HepG2 (cell line): ENCODE data around the gene PIP4K2C. TPM values are rescaled to one million over a fixed set of nuclear protein-coding genes. Genes with fewer than 3 reads are reported as not detected.

Source experiments
- ATAC-seq: fragments of 200-7000 bp; cut with Tn5 transposase; 3 replicates; pipeline ENCODE4 v1.9.1; 2020; ENCODE audit warnings: mild to moderate bottlenecking, moderate library complexity
- BruUV-seq: library from RNA; stranded (reverse); fragments of 400-500 nt; replicated peaks from 2 replicates; lab custom pipeline; 2021; lab: Mats Ljungman, UMichigan
- CTCF ChIA-PET: fragments of 300-600 bp; formaldehyde crosslinking; extraction: SDS; loops from one replicate; lab custom pipeline; 2021; ENCODE audit warnings: low total read pairs, inconsistent platforms, low intra/inter-chr PET ratio; lab: Yijun Ruan, JAX
- POLR2A ChIA-PET: fragments of 350-600 bp; sonication (Branson Sonifier 250); formaldehyde crosslinking; loops from one replicate; lab custom pipeline; 2020; ENCODE audit warnings: antibody characterized with exemption, inconsistent platforms; lab: Yijun Ruan, JAX
- DNase-seq: peaks from one replicate; pipeline ENCODE4 v3.0.0-alpha.2; 2015; ENCODE audit warnings: low spot score
- FAIRE-seq: peaks from 3 replicates; lab custom pipeline; 2011; peaks lifted over from hg19 to GRCh38; lab: Jason Lieb, UNC
- H2AFZ ChIP-seq: one replicate; pipeline ENCODE4 v1.6.1; 2011; ENCODE audit warnings: low read length, inconsistent platforms
- H3K27ac ChIP-seq: fragments of 300-600 bp; 3 replicates; pipeline ENCODE4 v1.8.0; 2011; ENCODE audit warnings: mixed run types, mild to moderate bottlenecking, mixed read lengths, low read length, inconsistent platforms; ENCODE audit not compliant: insufficient read depth; ENCODE audit errors: extremely low read length
- H3K27me3 ChIP-seq, 2 experiments: fragments of 200-600 bp in 1 of 2; 2 replicates in 1 of 2; 3 replicates in 1 of 2; pipeline versions ENCODE4 v1.6.0 to v1.8.0; 2011; ENCODE audit warnings: low read length in 2 of 2, mild to moderate bottlenecking in 2 of 2, moderate library complexity in 2 of 2, inconsistent platforms in 1 of 2; ENCODE audit not compliant: insufficient read depth in 2 of 2, control insufficient read depth in 1 of 2
- H3K36me3 ChIP-seq, 2 experiments: fragments of 200-600 bp in 1 of 2; replicated peaks in 1 of 2; 2 replicates in 1 of 2; 3 replicates in 1 of 2; pipeline versions ENCODE4 v1.5.1 to v1.8.0; 2011; ENCODE audit warnings: low read length in 2 of 2, inconsistent platforms in 1 of 2; ENCODE audit not compliant: insufficient read depth in 2 of 2, control insufficient read depth in 1 of 2
- H3K4me1 ChIP-seq: 2 replicates; pipeline ENCODE4 v1.5.1; 2012; ENCODE audit warnings: low read length, inconsistent platforms; ENCODE audit not compliant: insufficient read depth
- H3K4me2 ChIP-seq: 2 replicates; pipeline ENCODE4 v1.6.0; 2011; ENCODE audit warnings: low read depth, low read length, inconsistent platforms
- H3K4me3 ChIP-seq, 3 experiments: fragments of 200-600 bp in 1 of 3; sonication (generic), shearing (Covaris generic) in 1 of 3; replicated peaks in 1 of 3; 2 replicates each; pipeline ENCODE4 v1.5.1; 2011 to 2016; ENCODE audit warnings: low read length in 3 of 3, inconsistent platforms in 2 of 3, low read depth in 2 of 3, mild to moderate bottlenecking in 2 of 3, control low read depth in 1 of 3, mixed read lengths in 1 of 3; ENCODE audit not compliant: insufficient read depth in 1 of 3
- H3K79me2 ChIP-seq: one replicate; pipeline ENCODE4 v1.6.1; 2011; ENCODE audit warnings: low read length, inconsistent platforms; ENCODE audit not compliant: insufficient read depth
- H3K9ac ChIP-seq: 2 replicates; pipeline ENCODE4 v1.6.0; 2011; ENCODE audit warnings: mild to moderate bottlenecking, low read depth, low read length, inconsistent platforms; ENCODE audit not compliant: insufficient read depth
- H3K9me3 ChIP-seq: 2 replicates; pipeline ENCODE4 v1.5.1; 2012; ENCODE audit warnings: mild to moderate bottlenecking, low read length
- H4K20me1 ChIP-seq: 2 replicates; pipeline ENCODE4 v1.6.0; 2011; ENCODE audit warnings: inconsistent platforms, mild to moderate bottlenecking, low read length, moderate library complexity; ENCODE audit not compliant: insufficient read depth
- HDAC6 ChIP-seq: fragments of 200-600 bp; sonication (generic); IDR thresholded peaks from 2 replicates; pipeline ENCODE4 v1.7.0; 2017; ENCODE audit warnings: mild to moderate bottlenecking, antibody characterized with exemption, low read length, low read depth
- MAFF ChIP-seq: IDR thresholded peaks from 2 replicates; pipeline ENCODE4 v1.6.1; 2011; ENCODE audit warnings: low read depth, low read length, improper control_type of control experiment
- MEIS2 ChIP-seq: sonication (generic); formaldehyde crosslinking; IDR thresholded peaks from 2 replicates; pipeline ENCODE4 v1.9.0; 2021; ENCODE audit warnings: mild to moderate bottlenecking, missing genetic modification reagents
- MTF1 ChIP-seq: sonication (generic); formaldehyde crosslinking; IDR thresholded peaks from 2 replicates; pipeline ENCODE4 v1.5.0; 2020; ENCODE audit warnings: missing genetic modification reagents
- NFE2 ChIP-seq: sonication (generic); formaldehyde crosslinking; IDR thresholded peaks from 2 replicates; pipeline ENCODE4 v1.4.0; 2020; ENCODE audit warnings: missing genetic modification reagents
- NONO ChIP-seq, 2 experiments: fragments of 450-650 bp in 1 of 2; sonication (generic) in 1 of 2; formaldehyde crosslinking in 1 of 2; IDR thresholded peaks in 1 of 2; conservative IDR thresholded peaks in 1 of 2; 2 replicates each; pipeline versions ENCODE4 v1.6.1 to v1.8.0; 2017 to 2022; ENCODE audit warnings: mild to moderate bottlenecking in 1 of 2, missing genetic modification reagents in 1 of 2, moderate library complexity in 1 of 2
- PCBP2 ChIP-seq: fragments of 200-400 bp; formaldehyde crosslinking; optimal IDR thresholded peaks from 2 replicates; pipeline ENCODE3; 2018; ENCODE audit warnings: low read length, low read depth; ENCODE audit not compliant: poor library complexity, severe bottlenecking
- RFX3 ChIP-seq: IDR thresholded peaks from 2 replicates; pipeline ENCODE4 v1.6.1; 2016; ENCODE audit warnings: missing biosample characterization, missing genetic modification reagents
- SKIL ChIP-seq: sonication (generic); formaldehyde crosslinking; IDR thresholded peaks from 2 replicates; pipeline ENCODE4 v1.8.0; 2022; ENCODE audit warnings: missing genetic modification reagents, mild to moderate bottlenecking, moderate library complexity, borderline replicate concordance
- SMARCE1 ChIP-seq: fragments of 450-650 bp; IDR thresholded peaks from 2 replicates; pipeline ENCODE4 v1.6.1; 2017; ENCODE audit warnings: borderline replicate concordance
- TRIM24 ChIP-seq: sonication (generic); formaldehyde crosslinking; IDR thresholded peaks from 2 replicates; pipeline ENCODE4 v1.8.0; 2022; ENCODE audit warnings: mild to moderate bottlenecking, missing genetic modification reagents
- ZFP37 ChIP-seq: sonication (generic); formaldehyde crosslinking; IDR thresholded peaks from 2 replicates; pipeline ENCODE4 v1.4.0; 2020; ENCODE audit warnings: missing genetic modification reagents, borderline replicate concordance
- ZHX1 ChIP-seq: sonication (generic); formaldehyde crosslinking; IDR thresholded peaks from 2 replicates; pipeline ENCODE4 v1.8.1; 2022; ENCODE audit warnings: low read depth, mild to moderate bottlenecking, missing genetic modification reagents
- ZNF10 ChIP-seq: sonication (generic); formaldehyde crosslinking; IDR thresholded peaks from 2 replicates; pipeline ENCODE4 v1.4.0; 2020; ENCODE audit warnings: mild to moderate bottlenecking, low read depth, missing genetic modification reagents, borderline replicate concordance
- ZNF292 ChIP-seq: sonication (generic); formaldehyde crosslinking; IDR thresholded peaks from 2 replicates; pipeline ENCODE4 v1.8.1; 2022; ENCODE audit warnings: mild to moderate bottlenecking, low read depth, missing genetic modification reagents, borderline replicate concordance
- ZNF326 ChIP-seq: sonication (generic); formaldehyde crosslinking; IDR thresholded peaks from 2 replicates; pipeline ENCODE4 v1.4.0; 2020; ENCODE audit warnings: missing genetic modification reagents, borderline replicate concordance
- ZNF781 ChIP-seq: sonication (generic); formaldehyde crosslinking; IDR thresholded peaks from 2 replicates; pipeline ENCODE4 v1.5.1; 2020; ENCODE audit warnings: borderline replicate concordance, mild to moderate bottlenecking, missing genetic modification reagents; ENCODE audit errors: not compliant biosample characterization
- WGBS: methylation state at CpG from one replicate; pipeline ENCODE4 v1.1.6; 2017; ENCODE audit warnings: low lambda C conversion rate; 5-methylcytosine and 5-hydroxymethylcytosine counted together
- in situ Hi-C: cut with HindIII; loops from 2 replicates; pipeline ENCODE4 v1.10.0; 2017; ENCODE audit warnings: low pct_unique_long_range_greater_than_20kb; ENCODE audit not compliant: extremely low pct_ligation_motif_present
- intact Hi-C: fragments of 100-400 bp; cut with micrococcal nuclease; formaldehyde crosslinking; loops from one replicate; pipeline ENCODE4 v1.10.0; 2022; ENCODE audit not compliant: unreplicated experiment
- polyA plus RNA-seq, 8 experiments: library from polyadenylated mRNA; depleted of rRNA in 3 of 8; stranded (reverse) in 7 of 8; unstranded in 1 of 8; fragments of >200 nt; fragmentation: Illumina TruSeq in 4 of 8; extraction: Trizol in 4 of 8; gene quantifications; 2 replicates each; pipeline versions ENCODE4 v1.2.1 to v1.2.3, GENCODE V29; 2011 to 2016; ENCODE audit warnings: low read depth in 4 of 8, missing spikeins in 1 of 8, mixed read lengths in 1 of 8; ENCODE audit not compliant: insufficient read depth in 1 of 8
- total RNA-seq, 5 experiments: library from RNA; depleted of rRNA; stranded (reverse); fragments of >200 nt; fragmentation: Illumina TruSeq; extraction: Trizol; gene quantifications; 2 replicates each; pipeline ENCODE4 v1.2.3, GENCODE V29; 2016; ENCODE audit warnings: low read depth in 1 of 5

The PIP4K2C gene
- total and polyA plus RNA-seq, 2 of the 13 experiments (the other 11 are each of a cell fraction or from before 2014, with no cell fraction given): 23.3 to 26.4 TPM

- POLR2A ChIA-PET: interaction anchor here (0.9 to 2.6 kb wide), 3 partner anchors 37 to 110 kb away, joined by 3 to 8 read pairs (median 3); partner anchors contain the start of gene OS9
- Histone ChIP-seq H3K27me3 (no peaks in the 10 kb centered on the region), H4K20me1 (no peaks in the 10 kb centered on the region), H3K27ac (no peak overlapping the region), H3K9ac (no peak overlapping the region), H3K79me2 (no peaks in the 10 kb centered on the region), H3K9me3 (no peaks in the 10 kb centered on the region), H2AFZ (no peak overlapping the region), H3K4me1 (peaks cover 35% of the 10 kb centered on the region), H3K4me3 (no peak overlapping the region), H3K36me3 (peaks cover 3 to 25% of the 10 kb centered on the region in 2 experiments), H3K4me2 (no peak overlapping the region)
- CTCF ChIA-PET: interaction anchor here (1.0 to 3.8 kb wide), 6 partner anchors 34 to 109 kb away, joined by 3 to 53 read pairs (median 5); partner anchors contain the start of genes B4GALNT1, KIF5A and OS9
- WGBS: 97% methylated on average over 2 of the region's 2 CpGs
- ATAC-seq (no peak), FAIRE-seq (no peak), DNase-seq (no peak)
- BruUV-seq: no TSS peak
- in situ Hi-C loops: loop anchor here (5.0 kb wide), 1 partner anchor 38 kb away; no protein-coding TSS in a partner anchor
- intact Hi-C loops: loop anchor here (5.0 kb wide), 1 partner anchor 153 kb away; the partner anchor contains the start of gene AGAP2
- no peak for TF ChIP-seq ZFP37 (CRISPR knock-in tag)
- TF ChIP-seq MAFF: no peak
- TF ChIP-seq ZHX1 (CRISPR knock-in tag): no peak
- no peak for TF ChIP-seq SMARCE1
- no peak for TF ChIP-seq ZNF326 (CRISPR knock-in tag)
- TF ChIP-seq SKIL (CRISPR knock-in tag): no peak
- TF ChIP-seq TRIM24 (CRISPR knock-in tag): no peak
- no peak for TF ChIP-seq NONO (IDR thresholded peaks at IDR 0.05)
- TF ChIP-seq NONO (CRISPR knock-in tag; conservative IDR thresholded peaks at IDR 0.05): no peak
- TF ChIP-seq ZNF781 (CRISPR knock-in tag): no peak
- TF ChIP-seq MTF1 (CRISPR knock-in tag): no peak
- no peak for TF ChIP-seq ZNF10 (CRISPR knock-in tag)
- TF ChIP-seq NFE2: no peak
- no peak for TF ChIP-seq MEIS2 (CRISPR knock-in tag)
- TF ChIP-seq ZNF292 (CRISPR knock-in tag): no peak
- TF ChIP-seq HDAC6: no peak
- TF ChIP-seq RFX3 (CRISPR knock-in tag): no peak
- TF ChIP-seq PCBP2: no peak
Measured at GRCh38 chr12:57584050-57584449, 6.9 kb upstream of the PIP4K2C start.
